Tongue (tissue), 2 donors: ENCODE data around the gene UBE2V1. TPM values are rescaled to one million over a fixed set of nuclear protein-coding genes. Genes with fewer than 3 reads are reported as not detected.
"Not testable (repeated sequence)": the region's sequence is repeated elsewhere in the genome, so short reads cannot be mapped to it uniquely, and the experiment has no call there.

ENCODE experiments used
- DNase-seq: peaks from one replicate; pipeline ENCODE4 v3.0.0-alpha.2; 2015
- total RNA-seq: library from RNA; depleted of rRNA; stranded (reverse); fragments of >200 nt; gene quantifications from one replicate; pipeline ENCODE4 v1.2.3, GENCODE V29; 2014

UBE2V1 gene
- total RNA-seq, 1 donor from 2014 or later, result 39.6 TPM

- DNase-seq, result not testable (repeated sequence)
Measured at GRCh38 chr20:50137702-50138101, 24.8 kb upstream of the UBE2V1 start.

GRCh38 chr20:50136822-50137599 is 24.1 kb upstream of the UBE2V1 start:
- no peak for DNase-seq

GRCh38 chr20:50135157-50135556 is 22.2 kb upstream of the UBE2V1 start:
- not testable (repeated sequence) for DNase-seq

GRCh38 chr20:50133474-50134217 is 20.7 kb upstream of the UBE2V1 start:
- no peak for DNase-seq

- DNase-seq, result no peak
Measured at GRCh38 chr20:50133041-50133440, 20.1 kb upstream of the UBE2V1 start.

- DNase-seq, result no peak
Measured at GRCh38 chr20:50130995-50131394, 18.0 kb upstream of the UBE2V1 start.

GRCh38 chr20:50130356-50130723 is 17.4 kb upstream of the UBE2V1 start:
- no peak for DNase-seq

GRCh38 chr20:50129662-50130355 is 16.9 kb upstream of the UBE2V1 start:
- no peak for DNase-seq

GRCh38 chr20:50128520-50128905 is 15.6 kb upstream of the UBE2V1 start:
- DNase-seq, result no peak

- no peak for DNase-seq
Measured at GRCh38 chr20:50127587-50128519, 14.9 kb upstream of the UBE2V1 start.

- DNase-seq, result no peak
Measured at GRCh38 chr20:50126662-50127061, 13.7 kb upstream of the UBE2V1 start.

GRCh38 chr20:50125279-50125678 is 12.3 kb upstream of the UBE2V1 start:
- DNase-seq, result no peak

GRCh38 chr20:50124496-50124895 is 11.5 kb upstream of the UBE2V1 start:
- DNase-seq, result no peak

- DNase-seq, result no peak
Measured at GRCh38 chr20:50123418-50123817, 10.5 kb upstream of the UBE2V1 start.

GRCh38 chr20:50122763-50123162 is 9.8 kb upstream of the UBE2V1 start:
- no peak for DNase-seq

- peak; percentile 44 for DNase-seq
Measured at GRCh38 chr20:50121858-50122271, 8.9 kb upstream of the UBE2V1 start.

GRCh38 chr20:50120935-50121693 is 8.2 kb upstream of the UBE2V1 start:
- peak; percentile 87 for DNase-seq

- no peak for DNase-seq
Measured at GRCh38 chr20:50118203-50118602, 5.3 kb upstream of the UBE2V1 start.

- no peak for DNase-seq
Measured at GRCh38 chr20:50116368-50116999, 3.5 kb upstream of the UBE2V1 start.

- peak; percentile 99 for DNase-seq
Measured at GRCh38 chr20:50115591-50116367, 2.8 kb upstream of the UBE2V1 start.
